Suppressor macrophage (primary cell): ENCODE measurements around the gene ANTKMT.
"Not testable (repeated sequence)": the region's sequence is repeated elsewhere in the genome, so short reads cannot be mapped to it uniquely, and the experiment has no call there.

Source experiments
- DNase-seq, 4 experiments: peaks; one replicate each; pipeline ENCODE4 v3.0.0-alpha.2; 2020 to 2022

Gene ANTKMT

DNA sequence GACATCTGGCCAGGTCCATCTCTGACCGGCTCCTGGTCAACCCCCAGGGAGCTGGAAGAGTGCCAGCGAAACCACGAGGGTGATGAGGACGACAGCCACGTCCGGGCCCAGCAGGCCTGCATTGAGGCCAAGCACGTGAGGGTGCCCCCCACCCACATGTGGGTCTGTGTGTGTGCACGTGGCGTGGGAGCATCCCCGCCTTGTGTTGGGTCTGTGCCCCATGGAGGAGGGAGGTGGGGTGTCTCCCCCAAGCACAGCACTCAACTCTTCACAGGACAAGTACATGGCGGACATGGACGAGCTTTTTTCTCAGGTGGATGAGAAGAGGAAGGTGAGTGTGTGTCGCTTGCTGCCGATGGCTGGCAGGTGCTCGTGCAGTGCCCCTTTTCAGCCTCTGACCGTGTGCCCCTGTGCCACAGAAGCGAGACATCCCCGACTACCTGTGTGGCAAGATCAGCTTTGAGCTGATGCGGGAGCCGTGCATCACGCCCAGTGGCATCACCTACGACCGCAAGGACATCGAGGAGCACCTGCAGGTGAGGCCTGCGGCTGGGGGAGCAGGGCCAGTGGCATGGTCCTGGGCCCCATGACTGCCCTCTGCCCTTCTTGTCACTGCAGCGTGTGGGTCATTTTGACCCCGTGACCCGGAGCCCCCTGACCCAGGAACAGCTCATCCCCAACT, 39.1 kb upstream of the ANTKMT start:
- no peak for DNase-seq

DNA sequence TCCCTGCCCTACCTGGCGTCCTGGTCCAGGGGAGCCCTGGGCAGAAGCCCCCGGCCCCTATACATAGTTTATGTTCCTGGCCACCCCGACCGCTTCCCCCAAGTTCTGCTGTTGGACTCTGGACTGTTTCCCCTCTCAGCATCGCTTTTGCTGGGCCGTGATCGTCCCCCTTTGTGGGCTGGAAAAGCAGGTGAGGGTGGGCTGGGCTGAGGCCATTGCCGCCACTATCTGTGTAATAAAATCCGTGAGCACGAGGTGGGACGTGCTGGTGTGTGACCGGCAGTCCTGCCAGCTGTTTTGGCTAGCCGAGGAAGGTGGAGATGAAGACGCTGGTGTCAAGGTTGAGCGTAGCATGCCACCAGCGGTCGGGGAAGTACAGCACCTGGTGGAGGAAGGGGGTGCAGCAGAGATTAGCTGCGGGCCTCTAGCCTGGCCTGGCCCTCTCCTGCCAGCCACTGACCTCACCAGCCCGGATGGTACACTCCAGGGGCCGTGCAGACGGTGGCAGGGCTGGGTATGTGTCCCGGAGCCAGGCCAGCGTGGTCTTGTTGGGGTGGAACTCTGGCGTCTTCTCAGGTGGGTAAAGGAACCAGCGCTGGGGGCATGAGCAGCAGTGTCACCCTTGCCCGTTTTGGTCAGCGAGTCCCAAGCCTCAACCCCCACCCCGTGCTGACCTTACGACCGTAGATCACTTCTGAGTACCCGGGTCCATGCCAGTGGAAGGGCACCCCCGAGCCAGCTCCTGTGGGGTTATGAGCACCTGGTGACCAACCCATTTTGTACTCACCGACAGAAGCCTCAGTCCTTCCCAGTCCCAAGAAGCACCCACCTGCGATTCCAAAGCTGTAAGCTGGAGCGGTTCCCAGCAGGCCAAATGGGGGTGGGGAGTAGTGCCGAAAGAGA, 38.2 kb upstream of the ANTKMT start:
- no peak for DNase-seq

DNA sequence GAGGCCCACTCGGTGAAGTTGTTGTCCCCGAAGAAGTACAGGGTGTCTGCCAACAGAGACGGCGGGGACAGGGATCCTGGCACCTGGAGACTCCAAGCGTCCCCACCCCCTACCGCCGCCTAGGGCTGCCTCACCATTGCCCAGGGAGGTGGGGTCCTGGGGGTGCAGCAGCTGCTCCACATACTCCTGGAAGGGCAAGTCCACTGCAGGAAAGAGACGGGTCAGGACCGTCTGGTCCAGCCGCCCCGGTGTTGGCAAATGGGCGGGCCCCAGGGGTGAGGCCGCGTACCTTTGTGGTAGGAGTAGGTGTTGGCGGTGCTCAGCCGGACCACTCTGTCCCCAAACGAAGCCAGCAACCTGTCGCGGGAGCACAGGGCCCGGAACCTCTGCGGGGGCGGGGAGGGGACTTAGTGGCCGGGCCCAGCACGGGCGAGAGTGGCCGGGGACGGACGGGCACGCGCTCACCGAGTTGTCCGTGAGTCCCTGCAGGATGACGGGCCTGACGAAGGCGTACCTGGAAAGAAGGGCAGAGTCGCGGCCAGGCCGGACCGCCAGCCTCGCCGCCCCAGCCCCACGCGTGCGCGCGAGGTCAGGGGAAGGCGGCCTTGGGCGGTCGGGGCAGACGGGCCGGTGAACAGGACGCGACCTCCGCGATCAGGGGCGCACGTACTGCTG, 37.4 kb upstream of the ANTKMT start:
- peak in 1 of 4 experiments; percentile 24 for DNase-seq

GRCh38 chr16:684071-684794, 36.7 kb upstream of the ANTKMT start, which contains the start of gene JMJD8:
TSS of gene JMJD8 (minus strand) at chr16:684334. CDS start at chr16:684319, 15 bp downstream.
- peak; percentile 97 to 99 (median 98) for DNase-seq

DNA sequence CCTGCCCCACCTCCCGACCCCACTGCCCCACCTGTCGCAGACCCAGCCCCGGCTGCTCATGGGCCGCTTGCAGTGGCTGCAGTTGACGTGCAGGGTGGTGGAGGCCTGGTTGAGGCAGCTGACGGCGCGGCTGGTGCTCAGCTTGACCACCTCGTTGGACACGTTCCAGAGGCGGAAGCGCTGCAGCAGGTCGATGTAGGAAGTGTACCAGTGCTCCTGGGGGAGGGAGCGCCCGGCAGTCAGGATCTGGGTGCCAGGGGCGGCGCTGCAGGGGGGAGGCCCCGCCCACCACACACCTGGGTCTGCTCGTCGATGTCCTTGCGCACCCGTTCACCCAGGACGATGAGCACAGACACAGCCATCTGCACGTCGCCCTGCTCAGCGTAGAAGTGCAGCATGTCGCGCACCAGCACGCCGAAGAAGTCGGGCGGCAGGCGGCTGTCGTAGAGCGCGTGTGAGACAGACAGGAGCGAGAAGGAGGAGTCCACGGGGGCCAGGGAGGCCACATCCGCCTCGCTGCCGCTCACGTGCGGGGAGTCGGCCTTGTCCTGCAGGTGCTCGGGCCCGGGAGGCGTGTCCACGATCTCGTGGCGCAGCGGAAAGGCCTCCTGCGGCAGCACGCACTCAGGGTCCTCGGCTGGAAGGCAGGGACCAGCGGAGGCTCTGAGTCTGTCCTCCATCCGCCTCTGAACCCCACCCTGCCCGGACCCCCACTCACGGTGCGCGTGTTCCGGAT, 35.8 kb upstream of the ANTKMT start:
- DNase-seq, result no peak

DNA sequence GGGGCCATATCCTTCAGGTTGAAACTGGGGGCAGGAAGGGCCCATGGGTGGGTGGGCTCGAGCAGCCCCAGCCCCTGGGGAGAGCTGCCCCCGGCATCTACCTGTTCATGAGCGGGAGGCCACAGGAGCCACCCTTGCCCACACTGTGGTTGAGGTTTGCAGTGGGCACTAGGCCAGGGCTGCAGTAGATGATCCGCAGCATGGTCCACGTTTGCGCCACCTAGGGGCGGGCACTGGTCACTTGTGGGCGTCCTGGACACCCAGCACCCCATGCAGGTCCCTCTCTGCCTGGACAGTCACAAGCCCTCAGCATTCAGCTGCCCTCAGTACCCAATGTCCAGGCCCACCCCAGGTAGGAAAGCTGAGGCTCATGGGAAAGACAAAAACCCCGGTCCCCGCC, 35.0 kb upstream of the ANTKMT start:
- DNase-seq, result peak; percentile 42 to 76 (median 56)

GRCh38 chr16:686459-687260, 34.3 kb upstream of the ANTKMT start:
- DNase-seq, result no peak

- no peak for DNase-seq
Measured at GRCh38 chr16:687499-687898, 33.4 kb upstream of the ANTKMT start.

- no peak for DNase-seq
Measured at GRCh38 chr16:689175-689897, 31.6 kb upstream of the ANTKMT start.

DNA sequence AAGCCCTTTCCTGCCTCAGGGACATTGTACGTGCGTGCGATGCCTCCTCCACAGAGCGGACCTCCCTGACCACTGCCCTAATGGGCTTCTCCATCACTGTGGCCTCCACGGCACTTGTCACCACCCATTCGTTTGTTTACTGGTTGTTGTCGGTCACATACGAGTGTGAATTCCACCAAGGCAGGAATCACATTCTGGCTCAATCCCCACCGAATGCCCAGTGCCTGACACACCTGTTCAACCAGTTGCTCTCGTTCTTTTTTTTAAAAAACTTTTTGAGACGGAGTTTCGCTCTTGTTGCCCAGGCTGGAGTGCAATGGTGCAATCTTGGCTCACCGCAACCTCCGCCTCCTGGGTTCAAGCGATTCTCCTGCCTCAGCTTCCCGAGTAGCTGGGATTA, 29.7 kb upstream of the ANTKMT start:
- not testable (repeated sequence) for DNase-seq

GRCh38 chr16:692356-693108, 28.4 kb upstream of the ANTKMT start:
- no peak for DNase-seq

- DNase-seq, result no peak
Measured at GRCh38 chr16:693364-693763, 27.6 kb upstream of the ANTKMT start.

DNA sequence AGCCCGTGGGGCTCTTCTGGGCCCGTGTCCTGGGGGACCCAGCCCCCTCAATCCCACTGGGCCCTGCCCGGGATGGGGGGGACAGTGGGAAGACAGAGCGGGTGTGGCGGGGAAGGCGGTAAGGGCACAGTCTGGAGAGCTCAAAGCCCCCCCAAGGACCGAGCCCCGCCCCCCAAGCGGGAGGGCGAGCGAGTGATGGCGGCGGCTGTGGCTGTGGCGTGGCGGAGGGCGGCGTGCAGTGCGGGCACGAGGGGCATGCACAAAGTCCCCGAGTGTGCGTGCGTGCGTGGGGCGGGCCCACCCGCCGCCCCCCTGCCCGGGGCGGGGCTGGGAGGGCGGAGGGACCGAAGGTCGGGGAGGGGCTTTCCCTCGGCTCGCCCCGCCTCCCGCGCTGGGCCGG, 27.2 kb upstream of the ANTKMT start:
- no peak for DNase-seq

GRCh38 chr16:694187-694862, 26.6 kb upstream of the ANTKMT start:
- DNase-seq, result peak in 1 of 4 experiments; percentile 26

GRCh38 chr16:694863-695354, 26.0 kb upstream of the ANTKMT start:
- no peak for DNase-seq

GRCh38 chr16:695355-696089, 25.4 kb upstream of the ANTKMT start:
- DNase-seq, result peak in 3 of 4 experiments; percentile 14 to 48 (median 24)

DNA sequence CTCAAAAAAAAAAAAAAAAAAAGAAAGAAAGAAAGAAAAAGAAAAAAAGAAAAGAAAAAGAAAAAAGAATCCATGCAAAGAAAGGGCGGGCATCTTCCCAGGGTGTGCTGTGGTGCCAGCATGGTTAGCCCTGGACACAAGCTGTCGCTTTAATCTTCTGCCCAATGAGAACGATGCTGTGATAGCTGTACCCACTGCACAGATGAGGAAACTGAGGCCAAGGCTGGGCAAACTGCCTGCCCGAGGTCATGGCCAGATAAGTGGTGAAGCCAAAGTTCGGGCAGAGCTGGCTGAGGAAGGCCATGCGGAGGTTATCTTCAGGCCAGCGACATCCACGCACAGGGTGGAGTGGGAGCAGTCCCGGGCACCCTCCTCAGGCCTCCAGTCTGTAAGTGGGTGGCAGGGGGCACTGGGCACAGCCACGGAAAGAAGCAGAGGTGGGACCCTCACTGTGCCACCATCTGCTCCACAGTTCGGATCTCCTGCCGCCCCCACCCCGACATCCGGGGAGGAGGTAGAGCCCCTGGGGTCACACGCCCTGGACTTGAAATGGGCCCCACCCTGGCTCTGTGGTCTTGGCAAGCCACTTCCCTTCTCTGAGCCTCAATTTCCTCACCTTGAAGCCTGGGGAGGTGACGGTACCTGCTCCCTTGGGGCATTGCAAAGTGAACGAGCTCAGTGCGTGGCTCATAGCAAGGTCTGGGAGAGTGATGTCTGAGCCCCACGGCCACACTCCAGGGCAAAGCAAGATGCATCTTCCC, 21.9 kb upstream of the ANTKMT start:
- no peak for DNase-seq
